Fibroblast of lung (primary cell): ENCODE data around the gene TP53BP1. TPM values are rescaled to one million over a fixed set of nuclear protein-coding genes. Genes with fewer than 3 reads are reported as not detected.

ENCODE experiments used
- DNase-seq, 2 donors: peaks; one replicate each; pipeline versions ENCODE4 v3.0.0 to v3.0.0-alpha.2; 2010; ENCODE audit warnings: low read depth in 2 of 2
- H2AFZ ChIP-seq: 2 replicates; pipeline ENCODE4 v1.5.1; 2012; ENCODE audit warnings: low read length, control low read depth, inconsistent platforms
- H3K27ac ChIP-seq: 2 replicates; pipeline ENCODE4 v1.5.1; 2011; ENCODE audit warnings: low read length, control low read depth; ENCODE audit not compliant: insufficient read depth
- H3K27me3 ChIP-seq: 2 replicates; pipeline ENCODE4 v1.5.1; 2011; ENCODE audit warnings: mild to moderate bottlenecking, low read length; ENCODE audit not compliant: control insufficient read depth, insufficient read depth
- H3K36me3 ChIP-seq: 2 replicates; pipeline ENCODE4 v1.5.1; 2011; ENCODE audit warnings: low read length; ENCODE audit not compliant: control insufficient read depth, insufficient read depth
- H3K4me1 ChIP-seq: 2 replicates; pipeline ENCODE4 v1.5.1; 2011; ENCODE audit warnings: low read length; ENCODE audit not compliant: control insufficient read depth, insufficient read depth; ENCODE audit errors: extremely low read depth
- H3K4me2 ChIP-seq: 2 replicates; pipeline ENCODE4 v1.5.1; 2011; ENCODE audit warnings: low read length, control low read depth; ENCODE audit not compliant: insufficient read depth; ENCODE audit errors: extremely low read depth
- H3K4me3 ChIP-seq, 4 experiments: fragments of 200-600 bp in 1 of 4; sonication (generic) in 1 of 4; replicated peaks in 1 of 4; 2 replicates each; pipeline ENCODE4 v1.5.1; 2011 to 2016; ENCODE audit warnings: low read length in 4 of 4, low read depth in 3 of 4, mild to moderate bottlenecking in 3 of 4, control low read depth in 2 of 4, inconsistent platforms in 1 of 4, mixed read lengths in 1 of 4; ENCODE audit not compliant: insufficient read depth in 1 of 4; ENCODE audit errors: control extremely low read depth in 1 of 4
- H3K79me2 ChIP-seq: 2 replicates; pipeline ENCODE4 v1.5.1; 2012; ENCODE audit warnings: mild to moderate bottlenecking, low read length, inconsistent platforms; ENCODE audit not compliant: control insufficient read depth, insufficient read depth
- H3K9ac ChIP-seq: 2 replicates; pipeline ENCODE4 v1.5.1; 2011; ENCODE audit warnings: mild to moderate bottlenecking, low read length, control low read depth; ENCODE audit not compliant: insufficient read depth
- H3K9me3 ChIP-seq: 2 replicates; pipeline ENCODE4 v1.5.1; 2012; ENCODE audit warnings: low read depth, low read length; ENCODE audit not compliant: control insufficient read depth, insufficient read depth
- H4K20me1 ChIP-seq: 2 replicates; pipeline ENCODE4 v1.5.1; 2011; ENCODE audit warnings: low read length; ENCODE audit not compliant: control insufficient read depth, insufficient read depth; ENCODE audit errors: extremely low read depth
- CTCF ChIP-seq, 2 donors: IDR thresholded peaks in 1 of 2; conservative IDR thresholded peaks in 1 of 2; 1 replicate in 1 of 2; 2 replicates in 1 of 2; pipeline ENCODE4 v1.5.1; 2011 to 2012; ENCODE audit warnings: low read length in 2 of 2, control low read depth in 1 of 2, inconsistent platforms in 1 of 2, low read depth in 1 of 2, mild to moderate bottlenecking in 1 of 2
- EZH2 ChIP-seq: IDR thresholded peaks from 2 replicates; pipeline ENCODE4 v1.5.1; 2012; ENCODE audit warnings: low read length, control low read depth, mild to moderate bottlenecking; ENCODE audit errors: missing control alignments
- polyA plus RNA-seq, 2 donors: library from polyadenylated mRNA; depleted of rRNA in 1 of 2; stranded (reverse) in 1 of 2; unstranded in 1 of 2; fragments of >200 nt; gene quantifications; 2 replicates each; pipeline ENCODE4 v1.2.1, GENCODE V29; 2011 to 2012; ENCODE audit warnings: missing spikeins in 1 of 2
- total RNA-seq: library from RNA; depleted of rRNA; stranded (reverse); fragments of >200 nt; gene quantifications from 2 replicates; pipeline ENCODE4 v1.2.1, GENCODE V29; 2014

TP53BP1 gene
- total and polyA plus RNA-seq, 2 donors (not counting 1 experiment from before 2014, with no cell fraction given), result 38.8 to 132 TPM

GRCh38 chr15:43514241-43515057 is 21.5 kb upstream of the TP53BP1 start:
- H3K4me1 ChIP-seq, result peaks cover 39% of the 10 kb centered on the region
- H3K4me2 ChIP-seq, result peak overlapping the region; percentile 49
- H3K79me2 ChIP-seq, result peaks cover 24% of the 10 kb centered on the region
- no peaks in the 10 kb centered on the region for H3K9me3 ChIP-seq
- H3K4me3 ChIP-seq, result peak overlapping the region in 1 of 4 experiments; percentile 4
- TF ChIP-seq EZH2 (no peak), CTCF (conservative IDR thresholded peaks at IDR 0.05 in 1 of 2, IDR thresholded peaks at IDR 0.05 in 1 of 2; ENCODE audit: low read depth in 1 of 2, low read length in 2 of 2) (peak; percentile 66 to 71)
- H2AFZ ChIP-seq, result peak overlapping the region; percentile 56
- no peak overlapping the region for H3K9ac ChIP-seq
- no peaks in the 10 kb centered on the region for H3K27me3 ChIP-seq
- peak; percentile 33 to 43 for DNase-seq
- no peaks in the 10 kb centered on the region for H3K36me3 ChIP-seq
- no peaks in the 10 kb centered on the region for H4K20me1 ChIP-seq
- H3K27ac ChIP-seq, result peak overlapping the region; percentile 81

GRCh38 chr15:43513550-43513949 is 20.6 kb upstream of the TP53BP1 start:
- Histone ChIP-seq H3K27ac (peak overlapping the region; percentile 81), H3K4me3 (peak overlapping the region in 1 of 4 experiments; percentile 11), H3K79me2 (peaks cover 15% of the 10 kb centered on the region), H4K20me1 (no peaks in the 10 kb centered on the region), H2AFZ (peak overlapping the region; percentile 36), H3K27me3 (no peaks in the 10 kb centered on the region), H3K4me1 (peaks cover 39% of the 10 kb centered on the region), H3K9ac (no peak overlapping the region), H3K4me2 (peak overlapping the region; percentile 55), H3K9me3 (no peaks in the 10 kb centered on the region), H3K36me3 (no peaks in the 10 kb centered on the region)
- no peak for DNase-seq
- TF ChIP-seq CTCF (conservative IDR thresholded peaks at IDR 0.05 in 1 of 2, IDR thresholded peaks at IDR 0.05 in 1 of 2; ENCODE audit: low read depth in 1 of 2, low read length in 2 of 2) (no peak), EZH2 (no peak)

- Histone ChIP-seq H3K27ac (peak overlapping the region; percentile 59), H4K20me1 (no peaks in the 10 kb centered on the region), H3K9ac (peak overlapping the region; percentile 26), H3K4me2 (peak overlapping the region; percentile 99), H3K79me2 (no peaks in the 10 kb centered on the region), H3K9me3 (no peaks in the 10 kb centered on the region), H3K4me1 (peaks cover 38% of the 10 kb centered on the region), H3K27me3 (no peaks in the 10 kb centered on the region), H3K36me3 (no peaks in the 10 kb centered on the region), H2AFZ (peak overlapping the region; percentile 78), H3K4me3 (peak overlapping the region; percentile 53 to 72 (median 64))
- TF ChIP-seq EZH2 (no peak), CTCF (conservative IDR thresholded peaks at IDR 0.05 in 1 of 2, IDR thresholded peaks at IDR 0.05 in 1 of 2; ENCODE audit: low read depth in 1 of 2, low read length in 2 of 2) (peak; percentile 9 to 35)
- no peak for DNase-seq
Measured at GRCh38 chr15:43511012-43511885, 18.3 kb upstream of the TP53BP1 start.
